ENCODE results near the gene ATP6V1D.
A peak's percentile ranks its signal among the peaks of the same experiment; 100 is the strongest.
"Not testable (repeated sequence)": the region's sequence is repeated elsewhere in the genome, so short reads cannot be mapped to it uniquely, and the experiment has no call there.

The ATP6V1D gene

GRCh38 chr14:67365476-67365875, 5.9 kb upstream of the ATP6V1D start:
- DNase-seq: no peak

GRCh38 chr14:67360470-67361206, 1.0 kb upstream of the ATP6V1D start:
- DNase-seq: no peak

GRCh38 chr14:67358924-67359774, 455 bp downstream of the ATP6V1D start:
- DNase-seq: no peak

- no peak for DNase-seq
These were observed 1.6 kb downstream of the ATP6V1D start for GRCh38 chr14:67357969-67358354.

GRCh38 chr14:67357186-67357968, 2.2 kb downstream of the ATP6V1D start:
- DNase-seq: no peak

- DNase-seq: no peak
These were observed 7.5 kb downstream of the ATP6V1D start for GRCh38 chr14:67352055-67352454.

- no peak for DNase-seq
These were observed 14.0 kb downstream of the ATP6V1D start for GRCh38 chr14:67345583-67345982.

GRCh38 chr14:67343601-67344230, 15.9 kb downstream of the ATP6V1D start:
- no peak for DNase-seq

- not testable (repeated sequence) for DNase-seq
These were observed 18.4 kb downstream of the ATP6V1D start for GRCh38 chr14:67341231-67341630.

- DNase-seq: peak; percentile 16
These were observed 23.8 kb downstream of the ATP6V1D start for GRCh38 chr14:67335781-67336180.

GRCh38 chr14:67332468-67332867, 27.1 kb downstream of the ATP6V1D start:
- no peak for DNase-seq

GRCh38 chr14:67331368-67332125, 28.1 kb downstream of the ATP6V1D start:
- no peak for DNase-seq

GRCh38 chr14:67329666-67330065, 29.9 kb downstream of the ATP6V1D start:
- DNase-seq: not testable (repeated sequence)

GRCh38 chr14:67319142-67319541, 40.5 kb downstream of the ATP6V1D start:
- no peak for DNase-seq

- DNase-seq: no peak
These were observed 41.8 kb downstream of the ATP6V1D start for GRCh38 chr14:67317822-67318221.

GRCh38 chr14:67313153-67313552, 46.5 kb downstream of the ATP6V1D start:
- DNase-seq: no peak

- no peak for DNase-seq
These were observed 47.7 kb downstream of the ATP6V1D start for GRCh38 chr14:67311868-67312267.
